IPS DF 4.7 (cell line): ENCODE data around the gene NFYC.

Experiments used
- DNase-seq: peaks from one replicate; pipeline ENCODE4 v3.0.0-alpha.2; 2013; ENCODE audit warnings: low spot score; ENCODE audit errors: extremely low read depth

Gene NFYC

DNA sequence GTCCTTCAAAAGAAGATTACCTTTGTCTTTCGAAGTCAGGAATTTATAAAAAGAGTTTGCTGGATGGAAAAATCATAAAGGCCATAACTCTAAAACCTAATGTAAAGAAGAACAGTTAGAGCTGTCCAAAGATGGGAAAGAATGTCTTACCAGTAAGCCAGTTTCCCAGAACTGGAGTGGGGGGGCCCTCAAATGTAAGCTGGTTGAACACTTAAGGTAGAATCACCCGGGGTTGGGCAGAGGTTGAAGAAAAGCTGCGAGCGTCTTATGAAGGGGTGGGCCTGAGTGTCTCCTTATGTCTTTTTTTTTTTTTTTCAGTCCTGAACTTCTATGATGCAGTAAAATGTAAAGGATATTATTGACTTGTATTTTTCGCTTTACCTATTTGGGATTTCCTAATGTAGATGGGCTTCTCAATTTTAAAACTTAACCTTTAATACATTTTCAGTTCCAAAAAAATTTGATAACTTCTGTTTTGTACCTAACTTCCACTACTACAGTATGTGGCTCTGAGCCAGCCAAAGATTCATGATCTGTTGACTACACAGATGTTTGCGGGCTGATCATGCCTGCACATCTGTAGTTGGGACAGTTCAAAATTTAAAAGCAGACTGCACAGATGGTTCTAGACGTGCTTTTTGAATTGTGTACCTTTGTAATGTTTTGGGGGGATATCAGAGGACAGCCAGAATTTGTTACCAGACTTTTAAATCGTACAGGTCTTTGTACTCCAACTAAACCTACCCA lies 43.6 kb downstream of the NFYC start:
- no peak for DNase-seq

- DNase-seq: no peak
These were observed 44.6 kb downstream of the NFYC start for GRCh38 chr1:40736085-40736531.

DNA sequence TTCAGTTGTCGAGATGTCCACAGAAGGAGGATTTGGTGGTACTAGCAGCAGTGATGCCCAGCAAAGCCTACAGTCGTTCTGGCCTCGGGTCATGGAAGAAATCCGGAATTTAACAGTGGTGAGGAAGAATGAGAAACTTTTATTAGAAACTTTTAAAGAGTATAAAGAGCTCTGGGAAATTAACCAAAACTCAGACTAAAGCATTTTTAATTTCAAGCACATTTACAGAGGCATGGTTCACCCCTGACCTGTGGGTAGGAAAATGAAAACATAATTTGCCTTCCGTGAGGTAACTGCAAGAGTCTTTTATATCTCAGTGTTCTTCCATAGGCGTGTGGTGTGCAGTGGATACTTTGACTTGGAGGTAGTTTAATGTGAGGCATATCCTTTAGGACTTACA lies 47.3 kb downstream of the NFYC start:
- no peak for DNase-seq

GRCh38 chr1:40739455-40740008 lies 48.0 kb downstream of the NFYC start:
- no peak for DNase-seq

- DNase-seq: no peak
These were observed 48.8 kb downstream of the NFYC start for GRCh38 chr1:40740039-40740996.

DNA sequence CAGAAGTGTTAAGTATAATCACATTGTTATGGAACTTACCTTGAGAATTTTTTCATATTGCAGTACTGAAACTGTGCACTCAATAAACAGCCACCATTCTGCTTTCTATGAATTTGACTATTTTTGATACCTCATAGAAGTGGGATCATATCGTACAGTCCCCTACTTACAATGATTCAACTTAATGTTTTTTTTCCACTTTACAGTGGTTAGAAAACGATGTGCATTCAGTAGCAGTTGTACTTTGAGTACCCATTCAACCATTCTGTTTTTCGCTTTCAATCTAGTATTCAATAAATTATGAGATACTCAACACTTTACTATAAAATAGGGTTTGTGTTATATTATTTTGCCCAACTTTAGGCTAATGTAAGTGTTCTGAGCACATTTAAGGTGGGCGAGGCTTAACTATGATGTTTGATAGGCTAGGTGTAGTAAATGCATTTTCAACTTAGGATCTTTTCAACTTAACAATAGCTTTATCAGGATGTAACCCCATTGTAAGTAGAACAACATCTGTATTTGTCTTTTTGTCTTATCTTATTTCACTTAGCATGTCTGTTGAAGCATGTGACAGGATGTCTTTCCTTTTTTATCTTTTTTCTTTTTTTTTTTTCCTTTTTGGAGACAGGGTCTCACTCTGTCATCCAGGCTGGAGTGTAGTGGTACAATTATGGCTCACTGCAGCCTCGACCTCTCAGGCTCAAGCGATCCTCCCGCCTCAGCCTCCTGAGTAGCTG lies 49.7 kb downstream of the NFYC start:
- no peak for DNase-seq

DNA sequence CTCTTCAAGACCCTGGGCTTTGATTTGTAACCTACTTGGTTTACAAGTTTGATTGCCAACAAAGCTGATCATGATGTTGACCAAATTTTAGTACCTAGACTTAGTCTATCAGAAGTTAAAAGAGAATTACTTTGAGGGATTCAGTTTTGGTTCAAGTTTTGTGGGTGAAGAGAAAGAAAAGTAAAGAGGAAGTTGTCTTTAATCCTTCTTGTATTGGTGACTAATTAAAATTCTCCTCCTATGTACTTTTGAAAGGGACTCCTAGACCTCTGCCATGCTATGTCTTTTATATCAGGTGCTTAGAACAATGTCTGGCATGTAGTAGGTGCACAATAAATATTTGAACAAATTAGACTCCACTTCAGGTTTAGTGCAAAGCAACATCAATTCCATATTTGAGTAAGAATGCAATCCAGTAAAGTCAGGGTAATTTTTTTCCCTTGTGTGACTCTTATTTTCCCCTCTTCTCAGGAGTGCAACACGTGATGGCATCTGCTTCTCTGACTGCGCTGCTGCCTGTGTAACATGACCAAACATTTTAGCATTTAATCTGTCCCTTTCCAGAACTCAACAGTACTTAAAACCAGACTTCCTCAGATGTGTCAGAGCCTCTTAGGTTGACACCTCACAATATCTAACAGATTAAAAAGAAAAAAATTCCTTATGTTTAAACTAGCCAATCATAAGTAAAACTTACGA lies 51.0 kb downstream of the NFYC start:
- no peak for DNase-seq

- DNase-seq: no peak
These were observed 51.9 kb downstream of the NFYC start for GRCh38 chr1:40743452-40743851.

DNA sequence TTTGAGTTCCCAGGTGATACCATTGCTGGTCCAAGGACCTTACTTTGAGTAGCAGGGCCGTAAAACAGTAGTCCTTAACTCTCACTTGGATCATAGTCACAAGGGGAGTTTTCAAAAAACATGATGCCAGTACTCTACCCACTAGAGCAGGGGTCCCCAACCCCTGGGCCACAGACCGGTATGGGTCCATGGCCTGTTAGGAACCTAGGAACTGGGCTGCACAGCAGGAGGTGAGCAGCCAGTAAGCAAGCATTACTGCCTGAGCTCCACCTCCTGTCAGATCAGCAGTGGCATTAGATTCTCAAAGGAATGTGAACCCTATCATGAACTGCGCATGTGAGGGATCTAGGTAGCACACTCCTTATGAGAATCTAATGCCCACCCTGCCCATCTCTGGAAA lies 52.4 kb downstream of the NFYC start:
- no peak for DNase-seq

- no peak for DNase-seq
These were observed 53.7 kb downstream of the NFYC start for GRCh38 chr1:40745176-40745575.

DNA sequence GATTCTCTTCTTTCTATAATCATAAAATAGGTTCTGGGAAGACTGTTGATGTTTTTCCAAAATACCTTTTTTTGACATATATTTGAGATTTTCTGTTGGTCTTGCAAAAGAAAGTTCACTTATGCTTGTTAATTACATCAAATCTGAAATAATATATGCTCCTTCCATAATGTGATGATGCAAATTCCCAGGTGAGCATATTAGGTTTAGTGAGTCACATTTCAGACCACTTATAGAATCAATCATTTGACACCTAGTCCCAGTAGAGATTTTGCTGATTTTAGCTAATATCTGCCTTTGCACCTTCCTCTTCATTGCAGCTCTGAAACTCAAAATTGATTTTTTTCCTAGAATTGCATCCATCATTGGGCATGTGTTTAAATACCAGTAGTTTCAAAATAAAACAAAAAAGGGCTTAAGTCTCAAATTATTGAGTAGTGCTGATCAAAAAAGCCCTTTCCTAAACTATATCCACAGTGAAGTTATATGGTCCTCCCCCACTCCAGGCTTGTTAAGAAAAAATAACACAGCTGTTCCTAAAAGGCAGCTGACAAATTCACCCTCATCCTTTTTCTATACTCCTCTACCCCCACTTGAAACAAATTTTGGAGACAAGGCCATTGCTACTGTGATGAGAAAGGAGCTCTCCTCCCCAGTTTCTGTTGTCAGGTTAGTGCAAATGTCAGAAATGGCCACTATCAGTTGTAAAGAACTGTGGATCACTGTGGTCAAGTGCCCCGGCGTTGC lies 55.0 kb downstream of the NFYC start:
- no peak for DNase-seq

DNA sequence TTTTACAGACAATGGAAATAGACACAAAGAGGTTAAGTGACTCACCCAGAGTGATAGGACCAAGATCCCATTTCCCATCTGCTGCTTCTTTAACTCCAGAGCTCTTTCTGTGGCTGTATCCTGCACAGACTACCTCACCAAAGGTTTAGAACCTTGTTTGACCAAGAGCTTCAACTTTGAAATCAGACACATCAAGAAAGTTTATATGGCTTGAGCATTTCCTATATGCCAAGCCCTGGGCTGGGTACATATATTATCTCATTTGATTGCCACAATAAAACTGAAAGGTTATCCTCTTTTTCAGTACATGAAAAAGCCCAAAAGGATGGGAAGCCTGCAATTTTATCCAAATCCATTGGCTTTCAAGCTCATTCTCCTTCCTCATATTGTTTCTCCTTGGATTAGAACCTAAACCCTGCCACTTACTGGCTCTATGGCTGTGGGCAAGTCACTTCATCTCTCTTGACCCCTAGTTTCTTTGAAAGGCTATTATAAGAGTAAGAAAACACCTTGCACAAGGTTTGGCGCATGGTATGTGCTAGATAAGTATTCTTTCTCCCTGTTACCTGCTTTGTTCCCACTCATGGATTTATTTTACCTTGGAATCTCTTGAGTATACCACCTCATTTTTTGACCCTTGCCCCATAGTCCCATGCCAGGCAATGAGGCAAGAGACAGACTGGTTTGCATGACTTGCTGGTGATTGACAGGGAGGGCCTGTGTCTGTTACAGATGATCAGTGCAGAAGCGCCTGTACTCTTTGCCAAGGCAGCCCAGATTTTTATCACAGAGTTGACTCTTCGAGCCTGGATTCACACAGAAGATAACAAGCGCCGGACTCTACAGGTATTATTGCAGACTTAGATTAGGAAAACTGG lies 57.6 kb downstream of the NFYC start:
- DNase-seq: no peak

DNA sequence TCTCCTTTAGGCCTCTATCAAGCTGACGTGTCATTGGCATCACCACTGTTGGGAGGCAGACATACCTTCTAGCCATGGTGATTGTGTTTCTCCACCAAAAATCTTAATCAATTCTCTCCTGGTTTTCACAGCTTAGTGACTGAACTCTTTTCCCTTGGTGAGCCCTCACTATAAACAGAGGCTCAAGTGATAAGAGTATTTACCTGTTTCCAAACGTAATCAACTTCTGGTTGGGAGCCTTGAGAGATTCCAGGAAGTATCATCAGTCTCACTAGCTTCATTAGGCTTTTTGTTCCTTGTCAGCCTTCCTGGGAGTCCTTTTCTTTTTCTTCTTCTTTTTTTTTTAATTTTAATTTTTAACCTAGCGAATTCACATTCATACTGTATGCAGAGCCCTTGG lies 58.3 kb downstream of the NFYC start:
- DNase-seq: no peak

DNA sequence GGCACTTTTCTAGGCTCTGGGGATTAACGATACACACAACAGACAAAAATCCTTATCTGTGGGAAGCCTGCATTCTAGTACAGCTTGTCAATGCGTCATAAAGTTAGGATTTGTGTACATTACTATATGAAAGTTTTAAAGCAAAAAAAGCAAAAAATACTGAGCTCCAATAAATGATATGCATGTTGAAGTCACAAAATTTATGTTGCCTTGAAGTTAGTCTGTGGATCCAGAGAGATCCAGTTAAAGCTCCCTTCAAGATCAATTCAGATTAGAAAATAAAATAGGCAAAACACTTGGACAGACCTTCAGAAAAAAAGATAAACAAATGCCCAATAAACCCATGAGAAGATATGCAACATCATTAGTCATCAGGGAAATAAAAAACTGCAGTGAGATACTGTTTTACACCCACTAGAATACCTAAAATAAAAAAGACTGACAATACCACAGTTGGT lies 59.0 kb downstream of the NFYC start:
- DNase-seq: no peak

- no peak for DNase-seq
These were observed 60.3 kb downstream of the NFYC start for GRCh38 chr1:40751802-40752201.

GRCh38 chr1:40753142-40753882 lies 61.8 kb downstream of the NFYC start:
- DNase-seq: no peak

- no peak for DNase-seq
These were observed 62.7 kb downstream of the NFYC start for GRCh38 chr1:40754201-40754600.

GRCh38 chr1:40755067-40755466 lies 63.6 kb downstream of the NFYC start:
- DNase-seq: no peak
